GM10266 (cell line): ENCODE results near the gene PSMC6.
A peak's percentile ranks its signal among the peaks of the same experiment; 100 is the strongest.
"Not testable (repeated sequence)": the region's sequence is repeated elsewhere in the genome, so short reads cannot be mapped to it uniquely, and the experiment has no call there.

ENCODE experiments used
- DNase-seq: peaks from one replicate; pipeline ENCODE4 v3.0.0; 2012; ENCODE audit errors: extremely low spot score
- CTCF ChIP-seq: IDR thresholded peaks from 2 replicates; pipeline ENCODE4 v1.5.1; 2012; ENCODE audit warnings: mild to moderate bottlenecking, low read depth; ENCODE audit not compliant: control insufficient read depth, insufficient read depth; ENCODE audit errors: missing control alignments

Gene PSMC6

GRCh38 chr14:52716155-52716554 is 9.2 kb downstream of the PSMC6 start:
- TF ChIP-seq CTCF, result no peak
- DNase-seq, result no peak

GRCh38 chr14:52723514-52724359 is 16.7 kb downstream of the PSMC6 start:
- no peak for TF ChIP-seq CTCF
- no peak for DNase-seq

- DNase-seq, result no peak
- no peak for TF ChIP-seq CTCF
Observed at GRCh38 chr14:52724360-52724644, 17.3 kb downstream of the PSMC6 start.

GRCh38 chr14:52727509-52727908 is 20.5 kb downstream of the PSMC6 start:
- DNase-seq, result not testable (repeated sequence)

- not testable (repeated sequence) for DNase-seq
Observed at GRCh38 chr14:52729035-52729434, 22.0 kb downstream of the PSMC6 start.

GRCh38 chr14:52729585-52729924 is 22.6 kb downstream of the PSMC6 start:
- TF ChIP-seq CTCF, result no peak
- DNase-seq, result no peak

GRCh38 chr14:52729925-52730708 is 23.1 kb downstream of the PSMC6 start, which contains the start of gene STYX:
TSS of gene STYX (plus strand) at chr14:52730166. CDS start at chr14:52730475, 309 bp downstream.
- TF ChIP-seq CTCF, result no peak
- peak; percentile 89 for DNase-seq

GRCh38 chr14:52730709-52731111 is 23.7 kb downstream of the PSMC6 start:
- DNase-seq, result no peak
- no peak for TF ChIP-seq CTCF
